Small intestine (tissue), 7 donors: ENCODE measurements around the gene TGFBR3L. TPM values are rescaled to one million over a fixed set of nuclear protein-coding genes. Genes with fewer than 3 reads are reported as not detected.

Source experiments
- DNase-seq, 2 donors: peaks; one replicate each; pipeline versions ENCODE4 v3.0.0 to v3.0.0-alpha.2; 2013
- FAIRE-seq: peaks from 2 replicates; lab custom pipeline; 2012; peaks lifted over from hg19 to GRCh38; lab: Jason Lieb, UNC
- H3K27ac ChIP-seq, 3 donors: one replicate each; pipeline ENCODE4 v1.5.1; 2013; ENCODE audit warnings: low read length in 2 of 3, mild to moderate bottlenecking in 2 of 3, control low read depth in 1 of 3, inconsistent platforms in 1 of 3, low read depth in 1 of 3, moderate library complexity in 1 of 3
- H3K27me3 ChIP-seq, 3 donors: one replicate each; pipeline ENCODE4 v1.6.1; 2013; ENCODE audit warnings: low read length in 3 of 3, inconsistent platforms in 1 of 3; ENCODE audit not compliant: control insufficient read depth in 3 of 3, insufficient read depth in 3 of 3
- H3K36me3 ChIP-seq, 3 donors: one replicate each; pipeline ENCODE4 v1.6.1; 2013; ENCODE audit warnings: low read length in 3 of 3, inconsistent platforms in 1 of 3, low read depth in 1 of 3, mild to moderate bottlenecking in 1 of 3, moderate library complexity in 1 of 3; ENCODE audit not compliant: control insufficient read depth in 3 of 3, insufficient read depth in 2 of 3
- H3K4me1 ChIP-seq, 3 donors: one replicate each; pipeline ENCODE4 v1.6.1; 2013; ENCODE audit warnings: low read length in 2 of 3, inconsistent platforms in 1 of 3, low read depth in 1 of 3, mild to moderate bottlenecking in 1 of 3, moderate library complexity in 1 of 3; ENCODE audit not compliant: control insufficient read depth in 3 of 3, insufficient read depth in 2 of 3
- H3K4me3 ChIP-seq, 3 donors: one replicate each; pipeline ENCODE4 v1.5.1; 2013; ENCODE audit warnings: low read length in 3 of 3, control low read depth in 1 of 3, inconsistent platforms in 1 of 3, low read depth in 1 of 3, mild to moderate bottlenecking in 1 of 3, moderate library complexity in 1 of 3
- H3K9me3 ChIP-seq, 2 donors: one replicate each; pipeline ENCODE4 v1.6.1; 2013; ENCODE audit warnings: low read depth in 1 of 2, low read length in 1 of 2; ENCODE audit not compliant: control insufficient read depth in 2 of 2, insufficient read depth in 1 of 2
- WGBS, 3 donors: extraction: QIAGEN DNeasy Blood & Tissue Kit; methylation state at CpG; one replicate each; pipeline ENCODE4 v1.1.7; 2013; 5-methylcytosine and 5-hydroxymethylcytosine counted together
- polyA plus RNA-seq, 4 donors: library from polyadenylated mRNA; stranded (reverse) in 3 of 4; unstranded in 1 of 4; fragments of 200-250 nt in 3 of 4; fragments of 120-200 nt in 1 of 4; gene quantifications; one replicate each; pipeline versions ENCODE4 v1.2.1 to v1.2.3, GENCODE V29; 2013
- donor health status: healthy with polysubstance abuse.
- donor health status: control.
- donor health status: control.
- donor health status: Bipolar disorder and iron deficiency.
- donor health status: healthy.

Gene TGFBR3L
- polyA plus RNA-seq, 4 donors = 0.21 to 1.4 TPM; not detected in 2

- H3K27ac ChIP-seq = no peak overlapping the region
- no peak for FAIRE-seq
- 27 to 36% (median 29%) methylated on average over 12 of the region's 12 CpGs for WGBS, 3 donors
- no peaks in the 10 kb centered on the region for H3K36me3 ChIP-seq
- peaks cover 7 to 39% (median 12%) of the 10 kb centered on the region in 3 donors for H3K27me3 ChIP-seq
- DNase-seq = no peak
- peaks cover 0 to 15% (median 0%) of the 10 kb centered on the region in 3 donors for H3K4me1 ChIP-seq
- peak overlapping the region in 1 of 3 donors; percentile 30 for H3K4me3 ChIP-seq
- H3K9me3 ChIP-seq = peaks cover 0 to 2% of the 10 kb centered on the region in 2 donors
These were observed 39.7 kb upstream of the TGFBR3L start for GRCh38 chr19:7874897-7875273.

- H3K9me3 ChIP-seq = no peaks in the 10 kb centered on the region
- no peak for FAIRE-seq
- peaks cover 7 to 34% (median 12%) of the 10 kb centered on the region in 3 donors for H3K27me3 ChIP-seq
- H3K36me3 ChIP-seq = no peaks in the 10 kb centered on the region
- no peak overlapping the region for H3K27ac ChIP-seq
- peaks cover 0 to 6% (median 0%) of the 10 kb centered on the region in 3 donors for H3K4me1 ChIP-seq
- 66 to 79% (median 71%) methylated on average over 6 of the region's 6 CpGs for WGBS, 3 donors
- DNase-seq = no peak
- no peak overlapping the region for H3K4me3 ChIP-seq
These were observed 37.3 kb upstream of the TGFBR3L start for GRCh38 chr19:7877249-7877836.

- H3K27ac ChIP-seq = no peak overlapping the region
- FAIRE-seq (no peak), DNase-seq (no peak)
- no peaks in the 10 kb centered on the region for H3K36me3 ChIP-seq
- WGBS, 3 donors = 66 to 77% (median 70%) methylated on average over 17 to 18 of the region's 18 CpGs
- peaks cover 0 to 6% (median 0%) of the 10 kb centered on the region in 3 donors for H3K4me1 ChIP-seq
- no peaks in the 10 kb centered on the region for H3K9me3 ChIP-seq
- peaks cover 3 to 19% (median 7%) of the 10 kb centered on the region in 3 donors for H3K27me3 ChIP-seq
- no peak overlapping the region for H3K4me3 ChIP-seq
These were observed 35.4 kb upstream of the TGFBR3L start for GRCh38 chr19:7879111-7879807.

GRCh38 chr19:7879836-7880235 is 34.8 kb upstream of the TGFBR3L start:
- FAIRE-seq (no peak), DNase-seq (no peak)
- peaks cover 0 to under 1% (median 0%) of the 10 kb centered on the region in 3 donors for H3K4me1 ChIP-seq
- H3K27ac ChIP-seq = no peak overlapping the region
- H3K4me3 ChIP-seq = no peak overlapping the region
- H3K9me3 ChIP-seq = no peaks in the 10 kb centered on the region
- peaks cover 0 to 14% (median 2%) of the 10 kb centered on the region in 3 donors for H3K27me3 ChIP-seq
- WGBS, 3 donors = 87 to 92% (median 89%) methylated on average over 19 of the region's 19 CpGs
- no peaks in the 10 kb centered on the region for H3K36me3 ChIP-seq

GRCh38 chr19:7881910-7882309 is 32.7 kb upstream of the TGFBR3L start:
- FAIRE-seq (no peak), DNase-seq (no peak)
- Histone ChIP-seq H3K4me3 (no peak overlapping the region), H3K9me3 (no peaks in the 10 kb centered on the region), H3K27ac (no peak overlapping the region), H3K36me3 (no peaks in the 10 kb centered on the region), H3K4me1 (no peaks in the 10 kb centered on the region), H3K27me3 (peaks cover 0 to 5% (median 0%) of the 10 kb centered on the region in 3 donors)
- WGBS, 3 donors = 92 to 96% (median 93%) methylated on average over 3 of the region's 3 CpGs

- no peak overlapping the region for H3K27ac ChIP-seq
- no peaks in the 10 kb centered on the region for H3K36me3 ChIP-seq
- FAIRE-seq (no peak), DNase-seq (no peak)
- peaks cover 0 to 7% (median 0%) of the 10 kb centered on the region in 3 donors for H3K4me1 ChIP-seq
- WGBS, 3 donors = 52 to 85% (median 62%) methylated on average over 4 of the region's 4 CpGs
- peaks cover 0 to 9% (median 0%) of the 10 kb centered on the region in 3 donors for H3K27me3 ChIP-seq
- H3K9me3 ChIP-seq = no peaks in the 10 kb centered on the region
- H3K4me3 ChIP-seq = no peak overlapping the region
These were observed 31.5 kb upstream of the TGFBR3L start for GRCh38 chr19:7883105-7883504.

- Histone ChIP-seq H3K9me3 (no peaks in the 10 kb centered on the region), H3K4me1 (peaks cover 0 to 8% (median 0%) of the 10 kb centered on the region in 3 donors), H3K4me3 (no peak overlapping the region), H3K27me3 (peaks cover 0 to 16% (median 2%) of the 10 kb centered on the region in 3 donors), H3K27ac (no peak overlapping the region), H3K36me3 (no peaks in the 10 kb centered on the region)
- FAIRE-seq = no peak
- DNase-seq = no peak
- WGBS, 3 donors = 79 to 90% (median 88%) methylated on average over 2 of the region's 2 CpGs
These were observed 30.6 kb upstream of the TGFBR3L start for GRCh38 chr19:7883796-7884570.

GRCh38 chr19:7885818-7886217 is 28.8 kb upstream of the TGFBR3L start:
- no peak for DNase-seq
- Histone ChIP-seq H3K9me3 (no peaks in the 10 kb centered on the region), H3K27me3 (peaks cover 0 to 19% (median 2%) of the 10 kb centered on the region in 3 donors), H3K4me3 (no peak overlapping the region), H3K36me3 (no peaks in the 10 kb centered on the region), H3K27ac (no peak overlapping the region), H3K4me1 (peaks cover 0 to 8% (median 0%) of the 10 kb centered on the region in 3 donors)
- whole genome bisulfite sequencing, 3 donors = 68 to 83% (median 76%) methylated on average over 8 of the region's 8 CpGs
- FAIRE-seq = no peak
